ENCODE data around the gene HECTD4.

DNA sequence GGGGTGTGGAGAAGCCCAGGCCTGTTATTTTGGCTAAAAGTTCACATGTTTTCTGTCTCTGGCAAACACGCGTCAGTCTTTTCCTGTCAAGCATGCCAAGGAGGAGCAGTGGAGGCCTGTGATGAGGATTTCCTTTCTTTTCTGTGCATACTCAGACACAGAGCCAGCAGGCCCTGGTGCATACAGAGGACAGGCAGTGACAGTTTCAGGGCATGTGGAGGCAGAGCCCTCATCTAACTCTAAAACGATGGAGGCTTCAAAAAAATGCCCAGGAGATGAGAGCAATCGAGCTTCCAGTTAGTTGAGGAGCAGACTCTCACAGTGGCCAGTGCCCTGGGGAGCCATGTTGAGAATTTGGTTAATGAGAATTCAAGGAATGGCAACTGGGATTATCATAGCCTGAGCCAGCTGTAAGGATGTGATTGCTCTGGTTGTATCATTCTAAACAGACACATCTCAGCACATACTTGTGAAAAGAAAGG, 190.3 kb downstream of the HECTD4 start:
- TF ChIP-seq, protein P1, sequence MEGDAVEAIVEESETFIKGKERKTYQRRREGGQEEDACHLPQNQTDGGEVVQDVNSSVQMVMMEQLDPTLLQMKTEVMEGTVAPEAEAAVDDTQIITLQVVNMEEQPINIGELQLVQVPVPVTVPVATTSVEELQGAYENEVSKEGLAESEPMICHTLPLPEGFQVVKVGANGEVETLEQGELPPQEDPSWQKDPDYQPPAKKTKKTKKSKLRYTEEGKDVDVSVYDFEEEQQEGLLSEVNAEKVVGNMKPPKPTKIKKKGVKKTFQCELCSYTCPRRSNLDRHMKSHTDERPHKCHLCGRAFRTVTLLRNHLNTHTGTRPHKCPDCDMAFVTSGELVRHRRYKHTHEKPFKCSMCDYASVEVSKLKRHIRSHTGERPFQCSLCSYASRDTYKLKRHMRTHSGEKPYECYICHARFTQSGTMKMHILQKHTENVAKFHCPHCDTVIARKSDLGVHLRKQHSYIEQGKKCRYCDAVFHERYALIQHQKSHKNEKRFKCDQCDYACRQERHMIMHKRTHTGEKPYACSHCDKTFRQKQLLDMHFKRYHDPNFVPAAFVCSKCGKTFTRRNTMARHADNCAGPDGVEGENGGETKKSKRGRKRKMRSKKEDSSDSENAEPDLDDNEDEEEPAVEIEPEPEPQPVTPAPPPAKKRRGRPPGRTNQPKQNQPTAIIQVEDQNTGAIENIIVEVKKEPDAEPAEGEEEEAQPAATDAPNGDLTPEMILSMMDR (conservative IDR thresholded peaks at IDR 0.05; ENCODE audit: low read length) = no peak
- TF ChIP-seq EZH2phosphoT487 (IDR thresholded peaks at IDR 0.05; ENCODE audit: borderline replicate concordance) = no peak

All from Loucy (cell line).